IPS-18a (cell line): ENCODE results near the gene MACROD2.

Experiments
- H3K27ac ChIP-seq: one replicate; pipeline ENCODE4 v1.5.1; 2013; ENCODE audit warnings: low read length
- H3K27me3 ChIP-seq: one replicate; pipeline ENCODE4 v1.6.1; 2013; ENCODE audit warnings: mild to moderate bottlenecking, low read length; ENCODE audit not compliant: control insufficient read depth, insufficient read depth
- H3K36me3 ChIP-seq: one replicate; pipeline ENCODE4 v1.6.1; 2013; ENCODE audit warnings: low read depth, low read length; ENCODE audit not compliant: control insufficient read depth
- H3K4me1 ChIP-seq: one replicate; pipeline ENCODE4 v1.6.1; 2013; ENCODE audit warnings: low read depth, low read length; ENCODE audit not compliant: control insufficient read depth
- H3K4me3 ChIP-seq: one replicate; pipeline ENCODE4 v1.5.1; 2013; ENCODE audit warnings: low read length
- H3K9ac ChIP-seq: one replicate; pipeline ENCODE4 v1.6.1; 2013; ENCODE audit warnings: mild to moderate bottlenecking, low read length, moderate library complexity
- H3K9me3 ChIP-seq: one replicate; pipeline ENCODE4 v1.6.1; 2013; ENCODE audit warnings: low read depth, low read length; ENCODE audit not compliant: control insufficient read depth

MACROD2 gene

GRCh38 chr20:15240801-15241200 is 1245.5 kb downstream of the MACROD2 start:
- no peaks in the 10 kb centered on the region for H3K4me1 ChIP-seq
- H3K9me3 ChIP-seq, result no peaks in the 10 kb centered on the region
- H3K4me3 ChIP-seq, result no peak overlapping the region
- no peak overlapping the region for H3K27ac ChIP-seq
- H3K9ac ChIP-seq, result no peak overlapping the region
- no peaks in the 10 kb centered on the region for H3K36me3 ChIP-seq
- no peaks in the 10 kb centered on the region for H3K27me3 ChIP-seq

- H3K4me1 ChIP-seq, result no peaks in the 10 kb centered on the region
- no peaks in the 10 kb centered on the region for H3K27me3 ChIP-seq
- no peaks in the 10 kb centered on the region for H3K36me3 ChIP-seq
- no peaks in the 10 kb centered on the region for H3K9me3 ChIP-seq
- no peak overlapping the region for H3K9ac ChIP-seq
- H3K27ac ChIP-seq, result no peak overlapping the region
- H3K4me3 ChIP-seq, result no peak overlapping the region
Measured at GRCh38 chr20:15241681-15242080, 1246.4 kb downstream of the MACROD2 start.

GRCh38 chr20:15242773-15243172 is 1247.5 kb downstream of the MACROD2 start:
- H3K36me3 ChIP-seq, result no peaks in the 10 kb centered on the region
- no peak overlapping the region for H3K27ac ChIP-seq

GRCh38 chr20:15245896-15246295 is 1250.6 kb downstream of the MACROD2 start:
- H3K27me3 ChIP-seq, result no peaks in the 10 kb centered on the region
- H3K4me1 ChIP-seq, result peaks cover 7% of the 10 kb centered on the region
- no peaks in the 10 kb centered on the region for H3K9me3 ChIP-seq
- H3K9ac ChIP-seq, result no peak overlapping the region
- no peak overlapping the region for H3K27ac ChIP-seq
- H3K36me3 ChIP-seq, result no peaks in the 10 kb centered on the region
- H3K4me3 ChIP-seq, result no peak overlapping the region

More at GRCh38 chr20:15242773-15243172, 1247.5 kb downstream of the MACROD2 start:
- Histone ChIP-seq H3K27me3 (no peaks in the 10 kb centered on the region), H3K4me3 (no peak overlapping the region), H3K9me3 (no peaks in the 10 kb centered on the region), H3K9ac (no peak overlapping the region), H3K4me1 (no peaks in the 10 kb centered on the region)

GRCh38 chr20:15248618-15249395 is 1253.5 kb downstream of the MACROD2 start:
- H3K4me1 ChIP-seq, result peaks cover 7% of the 10 kb centered on the region
- no peak overlapping the region for H3K27ac ChIP-seq
- no peak overlapping the region for H3K9ac ChIP-seq
- no peaks in the 10 kb centered on the region for H3K9me3 ChIP-seq
- no peaks in the 10 kb centered on the region for H3K36me3 ChIP-seq
- H3K27me3 ChIP-seq, result no peaks in the 10 kb centered on the region
- no peak overlapping the region for H3K4me3 ChIP-seq

GRCh38 chr20:15251171-15251570 is 1255.9 kb downstream of the MACROD2 start:
- Histone ChIP-seq H3K4me3 (no peak overlapping the region), H3K36me3 (no peaks in the 10 kb centered on the region), H3K4me1 (peaks cover 7% of the 10 kb centered on the region), H3K27ac (no peak overlapping the region), H3K9me3 (no peaks in the 10 kb centered on the region), H3K9ac (no peak overlapping the region), H3K27me3 (no peaks in the 10 kb centered on the region)

- Histone ChIP-seq H3K4me1 (peaks cover 7% of the 10 kb centered on the region), H3K27me3 (no peaks in the 10 kb centered on the region)
Measured at GRCh38 chr20:15252304-15252703, 1257.0 kb downstream of the MACROD2 start.

GRCh38 chr20:15253431-15253830 is 1258.1 kb downstream of the MACROD2 start:
- Histone ChIP-seq H3K9ac (no peak overlapping the region), H3K4me3 (no peak overlapping the region), H3K27me3 (no peaks in the 10 kb centered on the region), H3K4me1 (peaks cover 1% of the 10 kb centered on the region), H3K9me3 (no peaks in the 10 kb centered on the region), H3K27ac (no peak overlapping the region), H3K36me3 (no peaks in the 10 kb centered on the region)

More at GRCh38 chr20:15252304-15252703, 1257.0 kb downstream of the MACROD2 start:
- no peak overlapping the region for H3K27ac ChIP-seq
- H3K9me3 ChIP-seq, result no peaks in the 10 kb centered on the region
- H3K36me3 ChIP-seq, result no peaks in the 10 kb centered on the region
- H3K4me3 ChIP-seq, result no peak overlapping the region
- no peak overlapping the region for H3K9ac ChIP-seq

- H3K9me3 ChIP-seq, result no peaks in the 10 kb centered on the region
- no peak overlapping the region for H3K27ac ChIP-seq
- no peak overlapping the region for H3K9ac ChIP-seq
- no peaks in the 10 kb centered on the region for H3K36me3 ChIP-seq
- no peaks in the 10 kb centered on the region for H3K4me1 ChIP-seq
- no peak overlapping the region for H3K4me3 ChIP-seq
- H3K27me3 ChIP-seq, result no peaks in the 10 kb centered on the region
Measured at GRCh38 chr20:15256676-15257568, 1261.6 kb downstream of the MACROD2 start.

- Histone ChIP-seq H3K27ac (no peak overlapping the region), H3K9ac (no peak overlapping the region), H3K4me3 (no peak overlapping the region)
Measured at GRCh38 chr20:15257569-15257870, 1262.2 kb downstream of the MACROD2 start.

GRCh38 chr20:15265581-15266309 is 1270.4 kb downstream of the MACROD2 start:
- H3K27ac ChIP-seq, result no peak overlapping the region
- H3K36me3 ChIP-seq, result no peaks in the 10 kb centered on the region
- H3K4me1 ChIP-seq, result no peaks in the 10 kb centered on the region
- H3K27me3 ChIP-seq, result no peaks in the 10 kb centered on the region
- H3K9ac ChIP-seq, result no peak overlapping the region
- no peak overlapping the region for H3K4me3 ChIP-seq
- H3K9me3 ChIP-seq, result no peaks in the 10 kb centered on the region

More at GRCh38 chr20:15257569-15257870, 1262.2 kb downstream of the MACROD2 start:
- H3K4me1 ChIP-seq, result no peaks in the 10 kb centered on the region
- no peaks in the 10 kb centered on the region for H3K27me3 ChIP-seq
- H3K36me3 ChIP-seq, result no peaks in the 10 kb centered on the region
- no peaks in the 10 kb centered on the region for H3K9me3 ChIP-seq
